HEK293 (cell line): ENCODE measurements around the gene DUOX1.

Source experiments
- CTCF ChIA-PET: fragments of 350-600 bp; formaldehyde crosslinking; extraction: SDS; loops from one replicate; lab custom pipeline; 2021; ENCODE audit warnings: antibody characterized with exemption; lab: Yijun Ruan, JAX
- POLR2A ChIA-PET: fragments of 300-600 bp; formaldehyde crosslinking; extraction: SDS; loops from one replicate; lab custom pipeline; 2020; ENCODE audit warnings: antibody characterized with exemption, inconsistent platforms; lab: Yijun Ruan, JAX
- H3K27ac ChIP-seq: fragments of 200-500 bp; sonication (Bioruptor generic); 2 replicates; pipeline ENCODE4 v1.5.1; 2014; ENCODE audit warnings: low read depth, low read length, control low read depth, inconsistent platforms; ENCODE audit errors: extremely low read depth
- H3K36me3 ChIP-seq, 2 experiments: fragments of 200-500 bp in 1 of 2; sonication (Bioruptor generic) in 1 of 2; 1 replicate in 1 of 2; 2 replicates in 1 of 2; pipeline ENCODE4 v1.5.1; 2014 to 2017; ENCODE audit warnings: inconsistent platforms in 2 of 2, low read length in 2 of 2; ENCODE audit not compliant: control insufficient read depth in 2 of 2, insufficient read depth in 1 of 2
- H3K4me1 ChIP-seq: fragments of 200-500 bp; sonication (Bioruptor generic); 2 replicates; pipeline ENCODE4 v1.5.1; 2014; ENCODE audit warnings: mild to moderate bottlenecking, low read length, inconsistent platforms; ENCODE audit not compliant: control insufficient read depth, insufficient read depth
- H3K4me3 ChIP-seq: 2 replicates; pipeline ENCODE4 v1.5.1; 2011; ENCODE audit warnings: low read depth, mild to moderate bottlenecking, control low read depth, low read length, moderate library complexity
- H3K9me3 ChIP-seq: fragments of 200-500 bp; sonication (Bioruptor generic); 2 replicates; pipeline ENCODE4 v1.5.1; 2014; ENCODE audit warnings: low read depth, low read length, inconsistent platforms; ENCODE audit not compliant: control insufficient read depth, insufficient read depth
- EGR2 ChIP-seq: fragments of 450-650 bp; formaldehyde crosslinking; IDR thresholded peaks from 2 replicates; pipeline ENCODE4 v1.5.1; 2016; ENCODE audit warnings: low read depth, missing biosample characterization, missing genetic modification characterization
- FEZF1 ChIP-seq: fragments of 450-650 bp; formaldehyde crosslinking; IDR thresholded peaks from 2 replicates; pipeline ENCODE4 v1.5.1; 2016; ENCODE audit warnings: missing biosample characterization, missing genetic modification characterization
- HIC1 ChIP-seq: fragments of 450-650 bp; formaldehyde crosslinking; IDR thresholded peaks from 2 replicates; pipeline ENCODE4 v1.5.1; 2016; ENCODE audit warnings: missing biosample characterization, missing genetic modification characterization
- KLF7 ChIP-seq: fragments of 450-650 bp; formaldehyde crosslinking; IDR thresholded peaks from 2 replicates; pipeline ENCODE4 v1.5.1; 2016; ENCODE audit warnings: missing biosample characterization, missing genetic modification characterization, borderline replicate concordance
- PRDM4 ChIP-seq: fragments of 450-650 bp; formaldehyde crosslinking; IDR thresholded peaks from 2 replicates; pipeline ENCODE4 v1.5.1; 2017; ENCODE audit warnings: missing biosample characterization, missing genetic modification characterization
- ZBTB11 ChIP-seq: fragments of 450-650 bp; formaldehyde crosslinking; conservative IDR thresholded peaks from 2 replicates; pipeline ENCODE4 v1.5.1; 2016; ENCODE audit warnings: low read depth, missing biosample characterization, missing genetic modification characterization
- ZBTB26 ChIP-seq: fragments of 450-650 bp; formaldehyde crosslinking; optimal IDR thresholded peaks from 2 replicates; pipeline ENCODE3; 2016; ENCODE audit warnings: missing biosample characterization, mild to moderate bottlenecking, missing genetic modification characterization
- ZBTB48 ChIP-seq: fragments of 450-650 bp; formaldehyde crosslinking; IDR thresholded peaks from 2 replicates; pipeline ENCODE4 v1.5.1; 2016; ENCODE audit warnings: missing biosample characterization, missing genetic modification characterization
- ZBTB7A ChIP-seq: fragments of 450-650 bp; formaldehyde crosslinking; IDR thresholded peaks from 2 replicates; pipeline ENCODE4 v1.5.1; 2016; ENCODE audit warnings: low read depth, missing biosample characterization, missing genetic modification characterization
- ZIC2 ChIP-seq: fragments of 450-650 bp; formaldehyde crosslinking; IDR thresholded peaks from 2 replicates; pipeline ENCODE4 v1.5.1; 2016; ENCODE audit warnings: missing biosample characterization, missing genetic modification characterization
- ZNF2 ChIP-seq: fragments of 450-650 bp; formaldehyde crosslinking; IDR thresholded peaks from 2 replicates; pipeline ENCODE4 v1.5.1; 2016; ENCODE audit warnings: missing biosample characterization, missing genetic modification characterization
- ZNF394 ChIP-seq: fragments of 450-650 bp; formaldehyde crosslinking; IDR thresholded peaks from 2 replicates; pipeline ENCODE4 v1.5.1; 2016; ENCODE audit warnings: missing biosample characterization, missing genetic modification characterization, mild to moderate bottlenecking, moderate library complexity, borderline replicate concordance
- ZNF423 ChIP-seq: fragments of 450-650 bp; formaldehyde crosslinking; IDR thresholded peaks from 2 replicates; pipeline ENCODE4 v1.5.1; 2016; ENCODE audit warnings: missing biosample characterization, missing genetic modification characterization
- ZNF580 ChIP-seq: fragments of 450-650 bp; formaldehyde crosslinking; IDR thresholded peaks from 2 replicates; pipeline ENCODE4 v1.5.1; 2016; ENCODE audit warnings: missing biosample characterization, missing genetic modification characterization
- ZNF621 ChIP-seq: fragments of 450-650 bp; formaldehyde crosslinking; IDR thresholded peaks from 2 replicates; pipeline ENCODE4 v1.5.1; 2017; ENCODE audit warnings: missing biosample characterization, missing genetic modification characterization
- ZNF664 ChIP-seq: fragments of 450-650 bp; formaldehyde crosslinking; IDR thresholded peaks from 2 replicates; pipeline ENCODE4 v1.5.1; 2016; ENCODE audit warnings: missing biosample characterization, missing genetic modification characterization
- ZNF692 ChIP-seq: fragments of 450-650 bp; formaldehyde crosslinking; IDR thresholded peaks from 2 replicates; pipeline ENCODE4 v1.5.1; 2016; ENCODE audit warnings: missing biosample characterization, missing genetic modification characterization
- ZNF792 ChIP-seq: fragments of 450-650 bp; formaldehyde crosslinking; IDR thresholded peaks from 2 replicates; pipeline ENCODE4 v1.5.1; 2016; ENCODE audit warnings: missing biosample characterization, missing genetic modification characterization
- ZSCAN18 ChIP-seq: fragments of 450-650 bp; formaldehyde crosslinking; IDR thresholded peaks from 2 replicates; pipeline ENCODE4 v1.5.1; 2016; ENCODE audit warnings: missing biosample characterization, missing genetic modification characterization
- ZSCAN30 ChIP-seq: fragments of 450-650 bp; IDR thresholded peaks from 2 replicates; pipeline ENCODE4 v1.5.1; 2018; ENCODE audit warnings: missing biosample characterization, mild to moderate bottlenecking, missing genetic modification characterization, moderate library complexity

DUOX1 gene

GRCh38 chr15:45198337-45199135 lies 68.7 kb downstream of the DUOX1 start (continued):
- TF ChIP-seq ZIC2 (tag by site-specific recombination): peak; percentile 94
- peak; percentile 42; the same call in 1 of the 2 replicates for TF ChIP-seq ZBTB11 (tag by site-specific recombination)
- TF ChIP-seq FEZF1 (tag by site-specific recombination): 0 out of 2 replicates have a peak, but pooled peaks have one; percentile 18
- peak; percentile 57; the same call in 1 of the 2 replicates for TF ChIP-seq ZSCAN18 (tag by site-specific recombination)
- TF ChIP-seq ZBTB7A (tag by site-specific recombination): peak; percentile 48; the same call in 1 of the 2 replicates
- TF ChIP-seq KLF7 (tag by site-specific recombination): no peak
- TF ChIP-seq EGR2 (tag by site-specific recombination): no peak
- peak; percentile 48 for TF ChIP-seq PRDM4 (tag by site-specific recombination)
- TF ChIP-seq ZNF692 (tag by site-specific recombination): peak; percentile 45
- TF ChIP-seq ZBTB48: peak; percentile 66
- peak; percentile 89 for TF ChIP-seq ZSCAN30
- peak; percentile 60; the same call in 1 of the 2 replicates for TF ChIP-seq ZNF423 (tag by site-specific recombination)

GRCh38 chr15:45199136-45199810 lies 69.5 kb downstream of the DUOX1 start:
- Histone ChIP-seq H3K4me1 (no peaks in the 10 kb centered on the region), H3K4me3 (peak overlapping the region; percentile 90), H3K36me3 (no peaks in the 10 kb centered on the region), H3K27ac (no peak overlapping the region), H3K9me3 (no peaks in the 10 kb centered on the region)
- CTCF ChIA-PET: interaction anchor here (0.7 to 1.2 kb wide), 7 partner anchors 10 to 81 kb away, joined by 3 to 9 read pairs (median 4); no protein-coding TSS in a partner anchor
- POLR2A ChIA-PET: interaction anchor here (0.6 to 2.2 kb wide), 5 partner anchors 11 to 80 kb away, joined by 3 to 11 read pairs (median 6); partner anchors contain the start of gene SHF
- no peak for TF ChIP-seq ZNF621 (tag by site-specific recombination)
- no peak for TF ChIP-seq ZNF2
- no peak for TF ChIP-seq ZNF664 (tag by site-specific recombination)
- TF ChIP-seq HIC1: 0 out of 2 replicates have a peak, but pooled peaks have one; percentile 12
- peak; percentile 12; the same call in 1 of the 2 replicates for TF ChIP-seq ZNF394 (tag by site-specific recombination)
- peak; percentile 69 for TF ChIP-seq ZIC2 (tag by site-specific recombination)
- peak; percentile 2 for TF ChIP-seq ZBTB26
- no peak for TF ChIP-seq ZNF792 (tag by site-specific recombination)
- TF ChIP-seq ZNF580 (tag by site-specific recombination): 0 out of 2 replicates have a peak, but pooled peaks have one; percentile 1
